ENCODE measurements around the gene BAHCC1. TPM values are rescaled to one million over a fixed set of nuclear protein-coding genes. Genes with fewer than 3 reads are reported as not detected.

The BAHCC1 gene
- total and polyA plus RNA-seq, 12 donors = 4.8 to 13.1 (median 9.2) TPM

- H3K27ac ChIP-seq = peak overlapping the region in 9 of 10 donors; percentile 88 to 97 (median 95)
- peak; percentile 76 to 89 for DNase-seq
- peak; percentile 76 to 88 (median 84) for ATAC-seq
- H3K9me3 ChIP-seq = no peaks in the 10 kb centered on the region
- H3K4me3 ChIP-seq = peak overlapping the region; percentile 58 to 84 (median 76)
- peaks cover 0 to 20% (median 0%) of the 10 kb centered on the region in 7 donors for H3K27me3 ChIP-seq
- no peak for TF ChIP-seq CTCF (IDR thresholded peaks at IDR 0.05)
- no peaks in the 10 kb centered on the region for H3K36me3 ChIP-seq
- peaks cover 10 to 51% (median 41%) of the 10 kb centered on the region in 9 donors for H3K4me1 ChIP-seq
- intact Hi-C loops (cut with DNase I) = loop anchor here in 6 of 10 donors (2.0 to 10.0 kb wide), 5 partner anchors 83 to 343 kb away; partner anchors contain the start of gene SLC38A10 (in 2 of the 6)
- 7 to 8% methylated on average over 60 to 87 of the region's 87 CpGs for WGBS, 2 donors
Measured at GRCh38 chr17:81487487-81488275, 92.4 kb downstream of the BAHCC1 start.

GRCh38 chr17:81488276-81488860 is 93.1 kb downstream of the BAHCC1 start:
- H3K36me3 ChIP-seq = no peaks in the 10 kb centered on the region
- peak overlapping the region; percentile 58 to 84 (median 76) for H3K4me3 ChIP-seq
- intact Hi-C loops (cut with DNase I) = loop anchor here in 4 of 10 donors (10.0 kb wide), 3 partner anchors 84 to 344 kb away; partner anchors contain the start of gene SLC38A10 (in 2 of the 4)
- DNase-seq (no peak), ATAC-seq (peak in 4 of 8 donors; percentile 5 to 18 (median 14))
- 6 to 7% methylated on average over 44 to 52 of the region's 52 CpGs for WGBS, 2 donors
- H3K9me3 ChIP-seq = no peaks in the 10 kb centered on the region
- H3K27me3 ChIP-seq = peaks cover 0 to 13% (median 0%) of the 10 kb centered on the region in 7 donors
- TF ChIP-seq CTCF (IDR thresholded peaks at IDR 0.05) = no peak
- peaks cover 8 to 44% (median 34%) of the 10 kb centered on the region in 9 donors for H3K4me1 ChIP-seq
- H3K27ac ChIP-seq = peak overlapping the region in 9 of 10 donors; percentile 88 to 97 (median 95)

- Histone ChIP-seq H3K27ac (peak overlapping the region in 1 of 10 donors; percentile 96), H3K36me3 (no peaks in the 10 kb centered on the region), H3K27me3 (peaks cover 0 to 7% (median 0%) of the 10 kb centered on the region in 7 donors), H3K9me3 (no peaks in the 10 kb centered on the region), H3K4me1 (peaks cover 6 to 36% (median 26%) of the 10 kb centered on the region in 9 donors), H3K4me3 (peak overlapping the region in 2 of 10 donors; percentile 78 to 82)
- ATAC-seq = no peak
- intact Hi-C loops (cut with DNase I) = loop anchor here in 4 of 10 donors (10.0 kb wide), 3 partner anchors 85 to 345 kb away; partner anchors contain the start of gene SLC38A10 (in 2 of the 4)
- 67 to 74% methylated on average over 27 of the region's 27 CpGs for WGBS, 2 donors
- DNase-seq = no peak
- TF ChIP-seq CTCF (IDR thresholded peaks at IDR 0.05) = no peak
Measured at GRCh38 chr17:81489012-81489997, 94.0 kb downstream of the BAHCC1 start.

All from heart right ventricle (tissue), 16 donors.